Activated naive CD8-positive, alpha-beta T cell (primary cell): ENCODE measurements around the gene ZBTB40.

Experiments used
- H3K27ac Mint-ChIP-seq: one replicate; pipeline ENCODE4 v1.8.0; 2021; ENCODE audit warnings: mixed read lengths
- H3K27me3 Mint-ChIP-seq: one replicate; pipeline ENCODE4 v1.8.0; 2021; ENCODE audit warnings: mixed read lengths
- H3K36me3 Mint-ChIP-seq: one replicate; pipeline ENCODE4 v1.8.0; 2021; ENCODE audit warnings: mixed read lengths
- H3K4me1 Mint-ChIP-seq: one replicate; pipeline ENCODE4 v1.8.0; 2021; ENCODE audit warnings: low read depth, mixed read lengths
- H3K4me3 Mint-ChIP-seq: one replicate; pipeline ENCODE4 v1.8.0; 2021; ENCODE audit warnings: mild to moderate bottlenecking, mixed read lengths
- H3K9me3 Mint-ChIP-seq: one replicate; pipeline ENCODE4 v1.8.0; 2021; ENCODE audit warnings: low read depth, mixed read lengths

ZBTB40 gene

DNA sequence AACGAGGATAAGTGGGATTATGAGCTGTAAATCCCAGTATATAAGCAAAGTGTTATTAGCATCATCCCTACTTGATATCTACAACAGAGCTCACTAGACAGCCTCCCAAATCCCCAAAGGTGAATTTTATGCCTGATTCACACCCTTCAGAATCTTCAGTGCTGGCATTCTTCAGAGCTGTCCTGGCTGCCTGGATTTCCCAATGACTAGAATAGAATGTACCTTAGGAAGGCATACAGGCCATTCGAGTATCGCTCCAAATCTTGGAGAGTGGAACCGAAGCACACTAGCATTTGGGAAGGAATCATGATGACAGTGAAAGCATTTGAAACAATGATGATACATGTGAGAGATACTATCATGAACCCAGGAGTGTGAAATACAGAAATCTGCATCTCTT, 22.3 kb downstream of the ZBTB40 start:
- Mint-ChIP-seq H3K4me3 (no peak overlapping the region), H3K27ac (no peak overlapping the region), H3K4me1 (peaks cover 19% of the 10 kb centered on the region), H3K27me3 (no peaks in the 10 kb centered on the region), H3K36me3 (peaks cover 8% of the 10 kb centered on the region), H3K9me3 (peaks cover 3% of the 10 kb centered on the region)

DNA sequence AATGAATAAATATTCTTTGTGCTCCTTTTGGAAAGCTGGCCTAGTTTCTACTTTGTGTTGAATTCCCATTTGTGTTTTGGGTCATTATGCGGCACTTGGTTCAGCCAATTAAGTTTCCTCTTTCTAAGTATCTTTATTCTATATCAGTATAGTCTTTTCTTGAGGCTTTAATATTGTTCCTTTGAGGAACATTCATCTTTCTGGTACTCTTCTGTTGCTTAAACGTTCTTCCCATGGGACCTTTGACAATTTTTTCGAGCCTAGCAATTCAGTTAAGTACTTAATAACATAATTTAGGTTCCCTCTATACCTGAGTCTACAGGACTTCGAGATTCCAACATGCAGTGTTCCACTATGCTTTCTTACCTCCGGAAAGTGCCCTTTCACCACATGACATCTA, 24.9 kb downstream of the ZBTB40 start:
- Mint-ChIP-seq H3K27ac (no peak overlapping the region), H3K4me1 (peaks cover 14% of the 10 kb centered on the region), H3K9me3 (peaks cover 7% of the 10 kb centered on the region), H3K27me3 (no peaks in the 10 kb centered on the region), H3K36me3 (peaks cover 12% of the 10 kb centered on the region), H3K4me3 (no peak overlapping the region)

DNA sequence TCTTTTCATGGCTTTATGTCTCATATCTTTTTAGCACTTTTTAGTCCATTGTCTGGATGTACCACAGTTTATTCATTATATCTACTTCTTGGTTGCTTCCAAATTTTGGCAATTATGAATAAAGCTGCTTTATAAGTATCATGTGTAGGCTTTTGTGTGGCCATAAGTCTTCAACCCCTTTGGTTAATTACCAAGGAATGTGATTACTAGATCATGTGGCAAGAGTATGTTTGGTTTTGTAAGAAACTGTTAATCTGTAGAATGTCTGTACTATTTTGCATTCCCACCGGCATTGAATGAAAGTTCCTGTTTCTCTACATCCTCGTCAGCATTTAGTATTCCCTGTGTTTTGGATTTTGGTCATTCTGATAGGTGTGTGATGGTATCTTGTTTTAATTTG, 31.5 kb downstream of the ZBTB40 start:
- Mint-ChIP-seq H3K27ac (no peak overlapping the region), H3K27me3 (no peaks in the 10 kb centered on the region), H3K9me3 (peaks cover 14% of the 10 kb centered on the region), H3K4me1 (peaks cover 34% of the 10 kb centered on the region), H3K4me3 (no peak overlapping the region), H3K36me3 (peaks cover 17% of the 10 kb centered on the region)

DNA sequence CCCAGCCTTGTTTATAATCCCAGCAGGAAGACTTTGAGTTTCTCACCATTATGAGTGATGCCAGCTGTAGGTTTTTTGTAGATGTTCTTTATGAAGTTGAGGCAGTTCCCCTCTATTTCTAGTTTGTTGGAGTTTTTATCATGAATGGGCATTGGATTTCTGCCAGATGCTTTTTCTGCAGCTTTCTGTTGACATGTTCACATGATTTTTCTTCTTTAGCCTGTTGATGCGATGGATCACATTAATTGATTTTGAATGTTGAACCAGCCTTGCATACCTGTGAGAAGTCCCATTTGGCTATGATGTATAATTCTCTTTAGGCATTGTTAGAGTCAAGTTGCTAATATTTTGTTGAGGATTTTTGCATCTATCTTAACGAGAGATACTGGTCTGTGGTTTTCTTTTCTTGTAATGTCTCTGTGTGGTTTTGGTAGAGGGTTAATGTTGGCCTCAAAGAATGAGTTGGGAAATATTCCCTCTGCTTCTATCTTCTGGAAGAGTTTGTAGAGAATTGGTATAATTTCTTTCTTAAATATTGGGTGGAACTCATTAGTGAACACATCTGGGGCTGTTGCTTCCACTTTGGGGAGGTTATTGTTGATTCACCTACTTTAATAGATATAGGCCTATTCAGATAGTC, 33.2 kb downstream of the ZBTB40 start:
- H3K4me3 Mint-ChIP-seq: no peak overlapping the region
- no peaks in the 10 kb centered on the region for H3K27me3 Mint-ChIP-seq
- H3K4me1 Mint-ChIP-seq: peaks cover 34% of the 10 kb centered on the region
- H3K9me3 Mint-ChIP-seq: peaks cover 7% of the 10 kb centered on the region
- H3K27ac Mint-ChIP-seq: no peak overlapping the region
- peaks cover 10% of the 10 kb centered on the region for H3K36me3 Mint-ChIP-seq

DNA sequence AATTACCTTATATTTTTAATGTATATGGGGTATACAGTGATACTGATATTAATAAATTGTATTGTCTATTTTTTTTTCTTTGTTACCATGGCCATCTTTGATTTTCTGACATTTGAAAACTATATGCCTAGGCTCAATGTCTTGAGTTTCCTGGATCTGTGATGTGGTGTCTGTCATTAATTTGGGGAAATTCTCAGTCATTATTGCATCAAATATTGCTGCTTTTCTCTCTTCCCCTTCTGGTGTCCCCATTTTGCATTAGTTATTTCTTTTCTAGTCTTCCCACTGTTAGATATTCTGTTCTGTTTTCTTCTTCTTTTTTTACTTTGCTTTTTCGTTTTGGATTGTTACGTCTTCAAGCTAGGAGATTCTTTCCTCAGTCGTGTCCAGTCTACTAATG, 33.8 kb downstream of the ZBTB40 start:
- Mint-ChIP-seq H3K36me3 (peaks cover 10% of the 10 kb centered on the region), H3K9me3 (peaks cover 7% of the 10 kb centered on the region), H3K4me1 (peaks cover 34% of the 10 kb centered on the region), H3K27ac (peak overlapping the region; percentile 3), H3K27me3 (no peaks in the 10 kb centered on the region), H3K4me3 (no peak overlapping the region)

DNA sequence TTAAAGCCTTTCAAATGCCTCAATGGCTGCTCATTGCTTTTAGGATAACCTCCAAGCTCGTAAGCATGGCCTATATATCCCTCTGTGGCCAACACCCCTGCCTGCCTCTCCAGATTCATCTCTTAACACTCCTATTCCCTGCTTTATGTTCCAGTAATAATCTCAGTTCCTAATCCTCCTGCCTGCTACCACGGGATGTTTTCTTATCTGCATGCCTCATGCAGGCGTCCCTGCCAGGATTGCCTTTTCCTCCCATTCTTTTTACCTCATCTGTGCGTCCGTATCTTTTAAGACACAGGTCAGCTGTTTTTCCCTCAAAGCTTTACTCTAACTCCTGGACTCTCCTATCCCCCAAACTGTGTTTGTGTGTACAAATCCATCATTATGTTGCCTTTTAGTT, 36.1 kb downstream of the ZBTB40 start:
- Mint-ChIP-seq H3K4me1 (peaks cover 28% of the 10 kb centered on the region), H3K36me3 (peaks cover 10% of the 10 kb centered on the region), H3K4me3 (no peak overlapping the region), H3K27ac (no peak overlapping the region), H3K27me3 (no peaks in the 10 kb centered on the region), H3K9me3 (peaks cover 7% of the 10 kb centered on the region)

DNA sequence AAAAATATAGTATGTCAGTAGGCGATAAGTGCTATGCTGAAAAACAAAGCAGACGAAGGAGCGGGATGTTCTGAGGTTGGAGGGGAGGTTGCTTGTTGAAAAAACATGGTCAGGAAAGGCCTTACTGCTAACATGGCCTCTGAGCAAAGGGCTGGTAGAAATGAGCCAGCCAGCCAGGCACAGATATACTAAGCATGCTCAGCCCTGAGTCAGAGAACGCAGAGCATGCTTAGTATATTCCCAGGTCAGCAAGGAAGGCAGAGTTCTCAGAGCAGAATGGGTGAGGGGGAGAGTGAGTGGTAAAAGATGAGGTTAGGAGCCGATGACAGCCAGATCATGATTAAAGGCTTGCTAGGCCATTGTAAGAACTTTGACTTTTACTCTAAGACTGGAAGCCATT, 36.7 kb downstream of the ZBTB40 start:
- Mint-ChIP-seq H3K36me3 (peaks cover 10% of the 10 kb centered on the region), H3K4me3 (no peak overlapping the region), H3K4me1 (peaks cover 24% of the 10 kb centered on the region), H3K27ac (no peak overlapping the region), H3K27me3 (no peaks in the 10 kb centered on the region), H3K9me3 (peaks cover 3% of the 10 kb centered on the region)

DNA sequence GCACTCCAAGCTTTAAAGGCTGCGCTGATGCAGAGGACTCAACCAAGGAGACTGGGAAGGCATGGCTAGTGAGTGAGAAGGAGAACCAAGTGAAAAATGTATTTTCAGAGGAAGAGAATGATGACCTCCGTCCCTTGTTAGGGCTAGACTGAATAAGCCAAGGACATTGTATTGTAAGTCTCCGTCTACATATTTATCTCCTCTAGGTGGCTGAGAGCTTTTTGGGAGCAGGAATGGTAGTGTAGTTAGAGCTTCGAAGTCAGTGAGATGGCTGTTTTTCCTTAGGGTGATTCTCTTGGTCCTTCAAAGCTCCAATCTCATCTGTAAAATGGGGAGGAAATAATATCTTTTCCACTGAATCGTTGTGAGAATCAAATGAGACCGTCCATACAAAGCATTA, 37.6 kb downstream of the ZBTB40 start:
- Mint-ChIP-seq H3K9me3 (no peaks in the 10 kb centered on the region), H3K4me3 (no peak overlapping the region), H3K36me3 (peaks cover 12% of the 10 kb centered on the region), H3K27ac (no peak overlapping the region), H3K4me1 (peaks cover 21% of the 10 kb centered on the region), H3K27me3 (no peaks in the 10 kb centered on the region)

DNA sequence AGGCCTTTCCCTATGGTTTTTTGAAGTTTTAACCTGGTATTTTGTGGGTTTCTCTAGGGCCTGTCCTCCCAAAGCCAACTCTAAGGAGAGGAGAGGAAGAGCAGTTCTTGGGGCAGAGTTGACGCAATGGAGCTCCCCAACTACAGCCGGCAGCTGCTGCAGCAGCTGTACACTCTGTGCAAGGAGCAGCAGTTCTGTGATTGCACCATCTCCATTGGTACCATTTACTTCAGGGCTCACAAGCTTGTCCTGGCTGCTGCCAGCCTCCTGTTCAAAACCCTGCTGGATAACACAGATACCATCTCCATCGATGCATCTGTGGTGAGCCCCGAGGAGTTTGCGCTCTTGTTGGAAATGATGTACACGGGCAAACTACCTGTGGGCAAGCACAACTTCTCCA, 38.2 kb downstream of the ZBTB40 start:
- Mint-ChIP-seq H3K36me3 (peaks cover 12% of the 10 kb centered on the region), H3K4me3 (no peak overlapping the region), H3K9me3 (no peaks in the 10 kb centered on the region)

DNA sequence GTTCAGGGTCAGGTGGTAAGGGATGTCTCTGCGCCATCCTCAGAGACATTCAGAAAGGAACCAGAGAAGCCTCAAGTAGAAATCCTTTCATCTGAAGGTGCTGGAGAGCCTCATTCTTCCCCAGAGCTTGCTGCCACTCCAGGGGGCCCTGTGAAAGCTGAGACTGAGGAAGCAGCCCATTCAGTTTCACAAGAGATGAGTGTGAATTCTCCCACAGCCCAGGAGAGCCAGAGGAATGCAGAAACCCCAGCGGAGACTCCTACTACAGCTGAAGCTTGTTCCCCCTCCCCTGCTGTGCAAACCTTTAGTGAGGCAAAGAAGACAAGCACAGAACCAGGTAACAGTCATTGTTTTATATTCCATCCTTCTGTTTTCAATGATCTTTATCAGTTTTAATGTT, 38.7 kb downstream of the ZBTB40 start:
- no peak overlapping the region for H3K4me3 Mint-ChIP-seq
- H3K4me1 Mint-ChIP-seq: peaks cover 12% of the 10 kb centered on the region
- H3K27ac Mint-ChIP-seq: no peak overlapping the region
- H3K27me3 Mint-ChIP-seq: no peaks in the 10 kb centered on the region
- no peaks in the 10 kb centered on the region for H3K9me3 Mint-ChIP-seq
- peaks cover 14% of the 10 kb centered on the region for H3K36me3 Mint-ChIP-seq

More for the DNA sequence above, 38.2 kb downstream of the ZBTB40 start:
- H3K4me1 Mint-ChIP-seq: peaks cover 16% of the 10 kb centered on the region
- H3K27ac Mint-ChIP-seq: no peak overlapping the region
- H3K27me3 Mint-ChIP-seq: no peaks in the 10 kb centered on the region

DNA sequence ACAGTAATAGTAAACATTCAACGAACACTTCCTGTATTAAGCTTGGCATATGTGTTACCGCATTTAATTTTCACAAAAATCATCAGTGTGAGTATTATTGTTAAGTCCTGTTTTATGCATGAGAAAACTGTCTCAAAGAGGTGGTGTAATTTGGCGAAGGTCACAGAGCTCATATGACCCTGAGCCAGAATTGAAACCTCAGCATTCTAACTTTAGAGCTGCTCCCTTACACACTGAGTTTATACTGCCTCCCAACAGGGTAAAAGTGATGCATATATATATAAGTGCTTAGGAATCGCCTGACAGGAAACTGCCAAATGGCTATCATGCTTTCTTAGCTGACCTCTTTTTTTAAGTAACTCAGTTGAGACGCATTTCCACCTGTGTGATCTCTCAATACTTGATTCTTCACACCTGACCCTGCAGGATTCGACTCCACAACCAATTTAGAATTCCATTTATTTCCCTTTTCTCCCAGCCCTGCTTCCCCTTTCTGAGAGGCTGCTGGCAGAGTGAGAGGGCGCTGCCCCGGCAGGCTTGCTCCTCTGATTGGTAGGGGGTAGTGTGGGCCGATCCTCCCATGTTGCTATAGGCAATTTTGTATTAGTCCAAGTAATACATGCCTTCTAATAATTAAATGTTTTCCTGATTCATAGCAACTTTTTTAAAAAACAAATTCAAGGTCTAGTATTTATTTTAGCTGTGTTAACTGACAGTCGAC, 40.5 kb downstream of the ZBTB40 start:
- Mint-ChIP-seq H3K27me3 (no peaks in the 10 kb centered on the region), H3K4me3 (no peak overlapping the region), H3K27ac (no peak overlapping the region), H3K4me1 (peaks cover 4% of the 10 kb centered on the region), H3K9me3 (no peaks in the 10 kb centered on the region), H3K36me3 (peaks cover 15% of the 10 kb centered on the region)

DNA sequence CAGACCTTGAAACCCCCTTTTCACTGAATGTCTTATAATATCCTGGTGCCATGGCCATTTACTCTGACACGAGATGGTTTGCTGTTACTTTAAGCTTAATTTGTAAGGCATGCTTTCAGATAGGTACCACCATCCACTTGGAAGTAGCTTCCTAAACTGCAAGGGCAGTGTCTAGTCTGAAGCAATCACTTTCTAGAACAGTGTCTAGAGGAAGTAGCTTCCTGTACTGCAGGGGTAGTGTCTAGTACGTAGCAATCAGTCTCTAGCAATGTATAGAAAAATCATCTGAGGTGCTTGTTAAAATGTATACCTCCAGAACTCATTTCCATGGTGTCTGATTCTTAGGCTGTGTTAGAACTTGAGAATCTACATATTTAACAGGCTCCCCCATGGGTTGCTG, 42.5 kb downstream of the ZBTB40 start:
- Mint-ChIP-seq H3K9me3 (no peaks in the 10 kb centered on the region), H3K36me3 (peaks cover 18% of the 10 kb centered on the region), H3K4me1 (peaks cover 4% of the 10 kb centered on the region)

DNA sequence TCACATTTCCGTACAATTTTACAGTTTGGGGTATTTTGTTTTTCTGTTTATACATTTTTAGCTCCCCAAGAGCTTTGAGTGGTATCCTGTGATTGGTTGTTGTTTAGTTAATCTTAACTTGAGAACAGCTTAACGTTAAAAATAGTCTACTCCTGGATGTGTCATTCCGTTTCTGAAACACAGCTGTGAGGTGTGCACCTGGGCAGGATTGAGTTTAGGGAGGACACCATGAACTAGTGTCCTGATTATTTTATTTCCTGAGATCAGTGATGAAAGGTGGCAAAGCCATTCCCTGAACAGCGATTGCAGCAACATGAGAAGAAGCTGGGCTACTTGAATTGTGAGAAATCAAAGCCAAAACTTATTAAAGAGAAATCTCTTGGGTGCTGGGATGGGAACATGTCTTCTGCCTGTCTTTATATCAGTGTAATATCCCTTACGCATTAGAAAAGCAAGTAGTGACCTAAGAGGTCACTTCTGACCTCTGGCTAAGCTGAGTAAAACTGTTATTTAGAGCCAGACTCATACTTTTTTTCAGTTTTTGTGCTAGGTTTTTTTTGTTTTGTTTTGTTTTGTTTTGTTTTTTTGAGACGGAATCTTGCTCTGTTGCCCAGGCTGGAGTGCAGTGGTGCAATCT, 43.4 kb downstream of the ZBTB40 start:
- Mint-ChIP-seq H3K36me3 (peaks cover 18% of the 10 kb centered on the region), H3K9me3 (no peaks in the 10 kb centered on the region), H3K4me1 (peaks cover 2% of the 10 kb centered on the region), H3K4me3 (no peak overlapping the region), H3K27me3 (no peaks in the 10 kb centered on the region), H3K27ac (no peak overlapping the region)

More for the DNA sequence above, 42.5 kb downstream of the ZBTB40 start:
- Mint-ChIP-seq H3K27me3 (no peaks in the 10 kb centered on the region), H3K4me3 (no peak overlapping the region), H3K27ac (no peak overlapping the region)

DNA sequence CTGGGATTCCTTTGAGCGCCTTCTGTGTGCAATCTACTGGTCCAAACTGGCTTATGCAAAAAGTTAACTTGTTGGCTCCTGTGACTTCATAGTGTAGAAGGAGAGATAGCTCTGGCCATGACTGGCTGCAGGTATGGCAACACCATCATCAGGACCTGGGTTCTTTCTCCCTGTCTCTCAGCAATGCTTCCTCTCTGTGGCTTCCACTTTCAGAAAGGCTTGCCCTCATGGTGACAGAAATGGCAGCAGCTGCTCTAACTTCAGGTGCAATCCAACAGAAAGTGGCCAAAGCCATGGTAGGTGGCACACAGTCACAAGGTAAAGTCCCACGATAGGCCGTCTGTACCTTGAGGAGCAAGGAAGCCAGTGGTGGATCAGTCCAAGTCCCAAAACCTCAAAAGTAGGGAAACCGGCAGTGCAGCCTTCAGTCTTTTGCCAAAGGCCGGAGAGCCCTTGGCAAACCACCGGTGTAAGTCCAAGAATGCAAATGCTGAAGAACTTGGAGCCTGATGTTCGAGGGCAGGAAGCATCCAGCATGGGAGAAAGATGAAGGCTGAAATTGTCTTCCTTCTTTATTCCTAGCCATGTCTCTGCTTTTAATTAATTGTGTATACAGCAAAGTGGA, 45.0 kb downstream of the ZBTB40 start:
- H3K4me3 Mint-ChIP-seq: no peak overlapping the region
- H3K36me3 Mint-ChIP-seq: peaks cover 18% of the 10 kb centered on the region

DNA sequence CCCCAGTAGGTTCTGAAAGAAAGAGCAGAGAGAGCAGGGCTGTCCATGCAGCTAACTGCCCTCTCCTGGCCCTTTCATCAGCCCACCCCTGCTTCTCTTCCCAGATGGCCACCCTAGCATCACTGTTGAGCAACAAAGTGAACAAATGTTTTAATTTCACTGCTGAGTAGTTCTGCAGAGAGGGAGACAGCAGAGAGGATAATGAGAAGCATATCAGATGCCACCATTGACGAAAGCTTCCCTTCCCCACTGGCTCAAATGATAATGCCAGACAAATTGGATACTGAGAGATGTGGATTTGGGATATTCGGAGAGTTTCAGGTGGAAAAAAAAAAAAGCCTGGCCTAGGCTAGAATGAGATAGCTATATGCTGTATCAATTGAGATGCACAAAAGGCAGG, 46.8 kb downstream of the ZBTB40 start:
- H3K9me3 Mint-ChIP-seq: no peaks in the 10 kb centered on the region
- H3K4me3 Mint-ChIP-seq: no peak overlapping the region
- no peak overlapping the region for H3K27ac Mint-ChIP-seq
- no peaks in the 10 kb centered on the region for H3K27me3 Mint-ChIP-seq
- peaks cover 6% of the 10 kb centered on the region for H3K4me1 Mint-ChIP-seq
- peaks cover 14% of the 10 kb centered on the region for H3K36me3 Mint-ChIP-seq

More for the DNA sequence above, 45.0 kb downstream of the ZBTB40 start:
- Mint-ChIP-seq H3K4me1 (peaks cover 6% of the 10 kb centered on the region), H3K9me3 (no peaks in the 10 kb centered on the region), H3K27ac (no peak overlapping the region), H3K27me3 (no peaks in the 10 kb centered on the region)
